ENCODE results near the gene SLC25A40. TPM values are rescaled to one million over a fixed set of nuclear protein-coding genes. Genes with fewer than 3 reads are reported as not detected.
A peak's percentile ranks its signal among the peaks of the same experiment; 100 is the strongest.

The SLC25A40 gene
- total and polyA plus RNA-seq, 2 of the 13 experiments (the other 11 are each of a cell fraction or from before 2014, with no cell fraction given) = 12.9 to 13.6 TPM

GRCh38 chr7:87876040-87876868, at the start of gene SLC25A40, which contains the start of gene DBF4 (continued):
- TF ChIP-seq CSRNP1 (CRISPR knock-in tag; IDR thresholded peaks at IDR 0.05) (peak; percentile 42; the same call in 1 of the 2 replicates), ZNF335 (CRISPR knock-in tag; IDR thresholded peaks at IDR 0.05) (no peak), HINFP (CRISPR knock-in tag; IDR thresholded peaks at IDR 0.05; ENCODE audit: low read depth) (peak; percentile 97), KAT7 (CRISPR knock-in tag; IDR thresholded peaks at IDR 0.05; ENCODE audit: borderline replicate concordance) (0 out of 2 replicates have a peak, but pooled peaks have one; percentile 42), ZSCAN31 (CRISPR knock-in tag; IDR thresholded peaks at IDR 0.05; ENCODE audit: low read depth) (peak; percentile 86; the same call in 1 of the 2 replicates), TBX3 (IDR thresholded peaks at IDR 0.05; ENCODE audit: borderline replicate concordance) (0 out of 2 replicates have a peak, but pooled peaks have one; percentile 35), MAZ (IDR thresholded peaks at IDR 0.05; ENCODE audit: borderline replicate concordance, low read depth, low read length) (peak; percentile 64; the same call in 1 of the 2 replicates), MAZ (CRISPR knock-in tag; IDR thresholded peaks at IDR 0.05; ENCODE audit: low read depth) (peak; percentile 94), CTCF (CRISPR knock-in tag; IDR thresholded peaks at IDR 0.05) (no peak), ZNF460 (CRISPR knock-in tag; IDR thresholded peaks at IDR 0.05; ENCODE audit: borderline replicate concordance) (no peak), HNRNPH1 (optimal IDR thresholded peaks at IDR 0.05; ENCODE audit: low read depth, low read length) (no peak), U2AF2 (IDR thresholded peaks at IDR 0.05; ENCODE audit: low read depth, low read length) (no peak), FUBP1 (CRISPR knock-in tag; IDR thresholded peaks at IDR 0.05; ENCODE audit: borderline replicate concordance) (no peak), ZNF777 (CRISPR knock-in tag; IDR thresholded peaks at IDR 0.05) (peak; percentile 71), MNT (IDR thresholded peaks at IDR 0.05) (peak; percentile 47), ZNF572 (CRISPR knock-in tag; IDR thresholded peaks at IDR 0.05) (no peak), ZNF749 (CRISPR knock-in tag; IDR thresholded peaks at IDR 0.05; ENCODE audit: borderline replicate concordance) (peak; percentile 95), PAWR (CRISPR knock-in tag; IDR thresholded peaks at IDR 0.05; ENCODE audit: borderline replicate concordance) (no peak), HOXD1 (CRISPR knock-in tag; IDR thresholded peaks at IDR 0.05) (peak; percentile 74; the same call in 1 of the 2 replicates), ZNF121 (CRISPR knock-in tag; IDR thresholded peaks at IDR 0.05) (peak; percentile 2)

All from HepG2 (cell line).